NCI-H82 (cell line): Measurements from ENCODE around the gene WFDC1.

Experiments used
- DNase-seq: peaks from one replicate; lab custom pipeline; 2025; lab: John Stamatoyannopoulos, UW

The WFDC1 gene

DNA sequence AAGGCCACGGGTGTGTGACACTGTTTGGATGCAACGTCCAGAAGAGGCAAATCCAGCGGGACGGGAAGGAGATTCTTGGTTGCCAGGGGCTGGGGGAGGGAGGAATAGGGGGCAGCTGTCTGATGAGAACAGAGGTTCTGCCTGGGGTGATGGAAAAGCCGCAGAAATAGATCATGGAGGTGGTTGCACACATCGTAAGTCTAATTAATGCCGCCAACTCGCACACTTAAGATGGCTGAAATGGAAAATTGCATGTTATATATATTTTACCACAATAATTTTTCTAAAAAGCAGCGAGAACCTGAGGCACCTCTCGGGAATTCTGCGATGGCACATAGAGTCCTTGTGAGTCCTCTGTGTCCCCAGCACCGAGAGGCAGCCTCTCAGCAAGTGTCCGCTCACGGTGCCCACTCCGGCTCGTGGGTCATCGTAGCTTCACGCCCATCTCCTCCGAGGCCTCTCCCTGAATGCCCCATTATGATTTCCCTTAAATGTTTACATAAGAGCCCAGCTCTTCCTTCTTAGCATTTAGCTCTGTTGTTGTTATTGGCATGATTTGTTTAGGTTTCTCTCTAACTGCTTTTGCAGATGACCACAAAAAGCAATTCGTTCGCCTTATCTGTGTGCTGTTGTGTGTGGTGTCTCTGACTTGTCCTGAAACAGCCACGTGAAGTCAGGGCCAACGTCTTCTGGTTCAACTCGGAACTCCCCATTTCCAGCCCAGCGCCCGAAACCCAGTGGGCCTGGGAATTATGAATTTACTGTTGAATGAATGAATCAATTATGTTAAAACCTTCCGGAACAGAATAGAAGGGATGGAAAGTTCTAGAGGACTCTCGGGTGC is 7.7 kb downstream of the WFDC1 start:
- no peak for DNase-seq

DNA sequence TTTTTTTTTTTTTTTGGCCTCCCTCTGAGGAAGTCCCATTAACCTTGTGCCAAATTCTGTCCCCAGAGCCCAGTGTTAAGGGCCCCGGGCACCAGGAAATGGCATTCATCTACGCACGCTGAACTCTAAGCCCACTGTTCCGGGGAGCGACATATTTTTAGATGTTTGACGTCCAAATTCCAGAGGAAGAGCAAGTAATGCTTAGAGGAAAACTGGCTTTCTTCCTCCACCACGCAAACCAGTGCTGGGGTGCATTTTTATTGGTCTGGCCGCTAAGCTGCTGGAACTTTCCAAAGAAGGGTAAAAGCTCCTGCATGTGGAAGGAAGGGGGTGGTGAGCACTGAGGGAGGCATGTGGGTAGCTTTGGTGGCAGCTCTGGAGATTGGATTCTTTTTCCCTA is 8.3 kb downstream of the WFDC1 start:
- no peak for DNase-seq

DNA sequence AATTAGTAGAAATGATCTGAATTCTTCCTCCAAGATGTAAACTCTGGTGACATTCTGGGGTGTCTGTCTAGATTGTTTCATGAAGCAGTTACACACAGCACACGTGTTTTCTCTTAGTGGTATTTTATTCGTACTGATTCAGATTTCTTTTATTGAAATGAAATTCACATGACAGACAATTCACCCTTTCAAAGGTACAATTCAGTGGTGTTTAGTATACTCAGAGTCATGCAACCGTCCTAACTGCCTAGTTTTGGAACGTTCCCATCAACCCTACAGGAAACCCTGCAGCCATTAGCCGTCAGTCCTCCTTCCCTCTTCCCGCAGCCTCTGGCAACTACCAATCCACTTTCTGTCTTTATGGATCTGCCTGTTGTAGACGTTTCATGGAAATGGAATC is 8.8 kb downstream of the WFDC1 start:
- no peak for DNase-seq

DNA sequence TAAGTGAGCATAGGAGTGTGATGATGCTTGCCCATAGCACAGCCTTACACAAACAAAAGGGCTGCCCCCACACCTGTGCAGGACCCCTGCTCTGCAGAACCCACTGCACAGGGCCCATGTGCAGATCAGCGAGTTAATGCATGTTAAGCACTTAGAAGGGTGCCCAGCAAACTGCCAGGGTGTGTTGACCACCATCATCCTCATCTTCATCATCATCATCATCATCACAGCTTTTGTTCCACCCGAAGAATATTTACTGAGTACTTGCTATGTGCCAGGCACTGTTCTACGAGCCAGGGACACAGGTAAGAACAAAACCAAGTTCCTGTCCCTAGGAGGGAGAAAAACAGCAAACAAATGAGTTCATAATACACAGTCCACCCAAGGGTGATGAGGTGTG is 11.9 kb downstream of the WFDC1 start:
- DNase-seq: no peak

DNA sequence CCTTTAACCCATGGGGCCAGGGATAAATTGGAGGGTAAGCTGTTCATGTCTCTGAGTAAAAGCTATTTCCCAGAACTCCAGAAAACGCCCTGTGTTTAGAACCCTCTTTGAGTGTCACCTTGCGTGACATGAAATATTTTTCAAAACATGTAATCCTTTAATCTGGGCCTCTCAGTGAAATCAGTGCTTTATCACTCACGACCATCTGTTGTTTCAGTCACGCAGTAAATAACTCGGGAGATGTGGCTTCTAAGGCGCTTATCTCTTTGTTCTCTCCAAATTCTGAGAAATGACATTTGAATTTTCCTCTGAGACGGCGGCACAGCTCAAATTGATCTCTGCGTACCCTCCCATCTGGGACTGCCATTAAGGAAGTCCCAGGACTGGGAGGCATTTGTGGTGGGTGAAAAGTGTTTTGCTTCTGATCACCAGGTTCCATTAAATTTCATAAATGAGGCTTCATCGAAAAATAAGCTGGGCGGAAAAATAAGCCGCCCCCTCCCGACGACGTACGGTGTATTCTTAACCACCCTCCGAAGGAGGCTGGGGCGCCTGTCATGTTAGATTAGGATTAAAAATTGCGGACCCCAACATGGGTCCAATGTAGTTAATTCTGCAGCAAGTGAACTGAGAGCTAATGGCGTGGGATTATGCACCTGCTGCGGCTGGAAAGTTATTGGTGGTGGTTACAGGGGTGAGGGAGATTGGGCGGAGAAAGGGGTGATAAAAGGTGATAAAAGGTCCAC is 12.7 kb downstream of the WFDC1 start:
- peak; percentile 95 for DNase-seq

DNA sequence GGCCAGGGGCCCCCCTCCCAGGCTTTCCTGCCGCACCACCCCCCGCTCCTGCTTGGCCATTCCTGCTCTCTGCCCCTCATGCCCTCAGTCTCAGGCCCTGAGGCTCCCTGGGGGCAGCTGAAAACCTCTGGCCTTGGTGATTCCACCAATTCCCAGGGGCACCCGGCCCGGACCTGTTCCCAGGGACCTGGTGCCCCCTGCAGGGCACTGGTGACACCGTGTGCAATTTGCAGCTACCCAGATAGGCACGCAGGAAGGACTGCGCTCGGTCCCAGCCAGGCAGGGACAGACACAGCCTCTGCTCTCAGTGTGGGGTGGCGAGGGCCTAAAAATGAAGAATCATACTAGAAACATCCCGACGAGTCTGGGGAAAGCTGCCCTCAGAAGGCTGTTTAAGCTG is 13.4 kb downstream of the WFDC1 start:
- peak; percentile 92 for DNase-seq

DNA sequence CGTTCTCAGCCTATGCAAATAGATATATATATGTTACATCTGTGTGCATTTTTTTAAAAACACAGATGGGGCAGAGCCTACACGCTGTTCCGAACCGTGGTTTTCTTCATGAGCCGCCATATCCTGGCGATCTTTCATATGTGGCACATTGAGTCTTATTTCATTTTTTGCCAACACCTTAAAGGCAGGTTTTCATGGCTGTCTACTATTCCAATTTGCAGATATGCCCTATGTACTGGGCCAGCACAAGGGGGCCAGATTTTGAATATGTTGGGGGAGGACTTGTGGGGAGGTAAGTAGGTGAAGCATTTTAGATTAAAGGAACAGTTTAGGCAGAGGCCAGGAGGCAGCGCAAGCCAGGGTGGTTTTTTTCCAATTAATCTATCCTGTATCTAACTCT is 16.0 kb downstream of the WFDC1 start:
- DNase-seq: no peak

DNA sequence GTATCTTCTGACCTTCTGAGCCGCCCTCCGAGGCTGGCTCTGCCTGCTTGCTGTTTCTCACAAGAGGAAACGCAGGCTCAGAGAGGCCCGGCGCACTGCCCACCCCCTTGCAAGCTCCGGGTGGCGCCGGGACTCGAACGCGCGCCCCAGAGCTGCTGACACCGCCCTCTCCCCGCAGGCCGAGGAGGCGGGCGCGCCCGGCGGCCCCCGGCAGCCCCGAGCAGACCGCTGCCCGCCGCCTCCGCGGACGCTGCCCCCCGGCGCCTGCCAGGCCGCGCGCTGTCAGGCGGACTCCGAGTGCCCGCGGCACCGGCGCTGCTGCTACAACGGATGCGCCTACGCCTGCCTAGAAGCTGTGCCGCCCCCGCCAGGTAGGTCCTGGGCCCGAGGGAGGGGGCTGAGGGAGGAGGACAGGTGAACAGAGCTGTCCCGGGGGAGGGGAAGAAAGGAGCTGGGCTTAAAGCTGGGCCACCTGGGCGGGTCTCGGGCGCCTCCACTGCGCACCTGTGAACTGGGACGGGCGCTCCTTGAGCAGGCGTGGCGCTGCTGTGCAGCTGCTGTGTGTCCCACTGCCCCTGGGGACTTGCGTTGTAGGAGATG is 18.2 kb downstream of the WFDC1 start:
- DNase-seq: no peak

DNA sequence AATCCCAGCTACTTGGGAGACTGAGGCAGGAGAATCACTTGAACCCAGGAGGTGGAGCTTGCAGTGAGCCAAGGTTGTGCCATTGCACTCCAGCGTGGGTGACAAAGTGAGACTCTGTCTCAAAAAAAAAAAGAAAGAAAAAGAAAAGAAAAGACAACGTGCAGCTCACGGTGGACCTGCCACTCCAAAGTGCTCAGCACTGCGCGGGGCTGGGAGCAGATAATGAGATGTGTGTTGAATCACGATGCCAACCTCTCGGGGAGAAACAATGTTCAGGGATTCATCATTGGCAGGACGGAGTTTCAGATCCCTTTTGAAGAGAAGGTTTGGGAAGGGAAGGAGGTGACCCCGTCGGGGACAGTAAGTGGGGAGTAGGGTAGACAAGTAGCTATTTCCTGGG is 19.2 kb downstream of the WFDC1 start:
- no peak for DNase-seq

DNA sequence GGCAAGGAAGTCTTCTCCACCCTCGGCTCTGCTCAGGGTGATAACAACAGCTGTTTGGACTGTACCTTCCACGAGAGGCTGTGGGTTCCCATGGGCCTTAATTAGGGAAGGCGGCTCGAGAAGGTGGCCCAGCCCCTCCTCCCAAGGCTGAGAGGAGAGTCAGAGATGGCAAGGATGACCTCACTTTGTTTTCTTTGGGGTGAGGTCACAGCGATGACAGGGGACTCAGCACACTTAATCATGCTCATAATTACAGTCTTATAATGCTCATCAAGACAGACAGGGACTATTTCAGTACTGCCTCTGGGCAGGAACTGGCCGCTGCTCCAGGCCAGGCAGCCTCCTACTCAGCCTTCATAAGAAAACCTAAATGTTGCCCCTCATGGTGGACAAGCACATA is 19.7 kb downstream of the WFDC1 start:
- DNase-seq: no peak

DNA sequence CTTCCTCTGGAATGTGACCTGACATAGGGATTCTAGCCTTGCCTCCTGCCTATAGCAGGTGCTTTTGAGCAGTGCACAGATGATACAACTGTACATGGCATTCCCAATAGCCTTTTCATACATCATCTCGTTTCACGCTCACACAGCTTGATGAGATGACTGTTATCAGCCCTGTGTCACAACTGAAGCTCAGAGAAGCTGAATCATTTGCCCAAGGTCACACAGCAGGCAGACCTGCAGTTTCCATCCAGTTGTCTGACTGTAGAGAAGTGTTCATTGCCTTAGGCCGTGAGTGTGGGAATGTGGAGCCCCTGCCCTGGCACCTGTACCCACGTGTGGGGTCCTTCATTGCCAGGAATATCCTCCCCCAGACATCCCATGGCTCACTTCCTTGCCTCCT is 20.1 kb downstream of the WFDC1 start:
- DNase-seq: no peak

DNA sequence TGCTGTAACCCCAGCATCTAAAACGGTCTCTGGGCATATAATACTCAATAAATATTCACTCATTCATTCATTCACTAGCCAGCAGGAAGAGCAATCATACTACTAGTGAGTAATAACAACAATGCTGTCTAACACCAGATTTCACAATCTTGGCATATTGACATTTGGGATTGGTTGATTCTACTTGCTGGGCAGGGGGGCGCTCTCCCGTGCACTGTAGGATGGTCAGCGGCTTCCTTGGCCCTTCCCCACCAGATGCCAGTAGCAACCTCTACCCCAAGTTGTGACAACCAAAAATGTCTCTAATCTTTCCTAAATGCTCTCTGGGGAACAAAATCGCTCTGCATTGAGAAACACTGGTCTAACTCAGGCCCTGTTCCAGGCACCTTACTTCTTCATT is 20.7 kb downstream of the WFDC1 start:
- DNase-seq: no peak

DNA sequence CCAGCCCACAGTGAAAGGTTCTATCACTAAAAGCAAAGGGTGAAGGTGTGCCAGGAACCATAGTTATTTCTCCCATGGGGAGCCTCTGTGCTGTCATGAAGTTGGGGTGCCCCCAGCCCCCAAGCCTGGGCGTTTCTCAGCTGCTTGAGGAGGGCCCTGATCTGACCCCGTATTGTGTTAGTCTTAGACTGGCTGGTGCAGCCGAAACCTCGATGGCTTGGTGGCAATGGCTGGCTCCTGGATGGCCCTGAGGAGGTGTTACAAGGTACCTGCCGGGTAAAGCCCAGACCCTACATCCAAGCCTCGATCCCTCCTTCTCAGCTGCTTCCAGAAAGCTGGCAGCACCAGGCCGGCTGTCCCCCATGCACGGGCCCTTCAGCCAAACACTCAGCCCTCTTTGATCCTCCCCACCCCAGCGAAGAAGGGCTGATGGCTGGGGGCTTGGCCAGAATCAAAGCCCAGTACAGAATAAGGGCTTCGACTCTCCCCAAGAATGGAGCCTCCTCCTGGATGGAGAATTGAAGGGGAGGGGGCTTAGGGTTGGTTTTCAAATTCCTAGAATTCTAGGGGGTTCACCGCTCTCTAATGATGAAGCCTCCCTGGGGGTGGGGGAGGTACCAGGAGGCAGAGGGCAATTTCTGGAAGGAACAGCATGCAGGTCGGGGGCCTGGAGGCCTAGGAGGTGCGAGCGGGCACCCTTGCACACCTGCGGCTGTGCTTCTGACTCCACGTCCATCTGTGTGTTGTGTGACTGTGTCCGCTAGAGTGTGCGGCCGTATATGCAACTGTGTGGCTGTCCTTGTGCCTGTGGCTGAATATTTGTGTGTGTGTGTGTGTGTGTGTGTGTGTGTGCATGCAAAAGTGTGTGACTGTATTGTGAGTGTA is 23.7 kb downstream of the WFDC1 start:
- no peak for DNase-seq

DNA sequence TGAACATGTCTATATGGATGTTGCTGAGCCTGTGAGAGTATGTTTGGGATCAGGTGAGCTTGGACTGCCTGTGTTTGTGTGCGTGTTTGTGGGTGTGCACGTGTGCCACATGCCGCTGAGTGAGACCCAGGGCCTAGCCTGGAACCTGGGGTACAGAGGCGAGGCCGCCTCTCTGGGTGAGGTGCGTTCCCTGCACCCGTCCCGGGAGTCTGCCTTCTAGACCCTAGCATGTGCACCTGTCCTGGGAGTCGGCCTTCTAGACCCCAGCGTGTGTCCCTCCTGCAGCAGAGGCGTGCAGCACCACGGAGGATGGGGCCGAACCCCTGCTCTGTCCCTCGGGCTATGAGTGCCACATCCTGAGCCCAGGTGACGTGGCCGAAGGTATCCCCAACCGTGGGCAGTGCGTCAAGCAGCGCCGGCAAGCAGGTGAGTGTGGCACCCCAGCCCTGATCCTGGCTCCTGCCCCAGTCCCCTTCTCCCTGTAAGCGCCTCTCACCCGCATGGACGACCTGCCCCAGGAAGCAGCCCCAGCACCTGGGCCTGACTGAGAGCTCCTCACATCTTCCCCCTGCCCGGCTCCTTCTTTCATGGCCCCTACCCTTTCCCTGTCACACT is 24.6 kb downstream of the WFDC1 start:
- no peak for DNase-seq

DNA sequence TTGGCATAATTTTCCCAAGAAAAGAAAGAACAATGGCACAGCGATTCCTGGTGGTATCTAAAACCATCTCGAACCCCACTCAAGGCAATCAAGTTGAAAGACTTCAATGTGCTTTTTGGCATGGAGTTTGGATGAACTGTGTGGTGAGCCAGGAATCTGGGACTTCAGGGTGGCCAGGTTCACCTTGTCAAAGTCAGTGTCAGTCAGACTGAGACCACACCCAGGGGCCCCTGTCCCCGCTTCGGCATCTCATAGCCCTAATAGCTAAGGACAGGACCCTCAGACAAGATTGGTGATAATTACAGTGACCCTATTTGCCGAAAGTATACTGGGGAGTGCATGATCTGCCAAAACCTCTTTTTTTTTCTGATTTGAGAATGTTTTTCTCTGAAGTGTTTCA is 25.8 kb downstream of the WFDC1 start:
- DNase-seq: no peak

DNA sequence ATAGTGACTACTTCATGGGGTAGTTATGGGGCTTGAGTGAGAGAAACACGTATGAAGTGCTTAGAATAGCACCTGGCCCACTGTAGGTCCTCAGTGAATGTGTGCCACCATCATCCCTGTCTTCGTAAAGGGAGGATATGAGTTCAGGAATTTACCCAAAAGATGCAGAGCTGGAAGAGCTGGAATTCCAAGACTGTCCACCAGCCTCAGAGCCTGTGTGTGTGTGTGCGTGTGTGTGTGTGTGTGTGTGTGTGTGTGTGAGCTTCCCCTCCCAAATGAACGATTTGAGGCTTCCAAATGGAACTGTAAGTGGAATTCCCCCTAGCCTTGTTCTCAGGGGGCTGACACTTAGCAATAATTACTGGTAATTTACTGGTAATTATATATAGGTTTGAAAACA is 27.3 kb downstream of the WFDC1 start:
- DNase-seq: no peak

DNA sequence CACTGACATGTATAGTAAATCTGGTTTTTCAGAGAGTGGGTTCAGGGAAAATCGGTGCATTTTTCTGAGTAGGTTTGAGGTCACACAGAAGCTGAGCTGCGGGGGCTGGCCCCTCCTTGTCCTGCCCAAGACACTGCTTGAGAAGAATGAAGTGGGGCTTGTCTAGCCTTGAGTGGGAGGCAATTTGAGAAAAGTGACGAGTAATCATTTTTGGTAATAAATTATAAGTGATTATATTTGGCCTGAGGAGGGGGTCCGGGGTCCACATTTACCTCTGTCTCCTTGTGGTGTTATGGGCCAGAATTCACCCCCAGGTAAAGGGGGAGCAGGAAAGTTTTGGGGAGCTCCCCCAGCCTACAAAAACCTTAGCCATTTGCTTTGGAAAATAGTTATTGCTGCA is 28.1 kb downstream of the WFDC1 start:
- DNase-seq: no peak

DNA sequence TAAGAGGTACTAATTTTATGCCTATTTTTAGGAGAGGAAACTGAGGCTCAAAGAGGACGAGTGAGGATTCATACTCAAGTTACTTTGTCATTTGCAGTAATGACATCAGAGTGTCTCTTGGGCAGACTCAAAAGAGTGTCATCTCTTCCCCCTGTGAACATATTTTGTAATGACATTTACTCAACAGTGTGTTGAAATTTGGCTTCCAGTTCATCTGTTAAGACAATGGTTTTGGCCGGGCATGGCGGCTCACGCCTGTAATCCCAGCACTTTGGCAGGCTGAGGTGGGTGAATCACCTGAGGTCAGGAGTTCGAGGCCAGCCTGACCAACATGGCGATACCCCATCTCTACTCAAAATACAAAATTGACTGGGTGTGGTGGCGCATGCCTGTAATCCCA is 28.9 kb downstream of the WFDC1 start:
- no peak for DNase-seq

DNA sequence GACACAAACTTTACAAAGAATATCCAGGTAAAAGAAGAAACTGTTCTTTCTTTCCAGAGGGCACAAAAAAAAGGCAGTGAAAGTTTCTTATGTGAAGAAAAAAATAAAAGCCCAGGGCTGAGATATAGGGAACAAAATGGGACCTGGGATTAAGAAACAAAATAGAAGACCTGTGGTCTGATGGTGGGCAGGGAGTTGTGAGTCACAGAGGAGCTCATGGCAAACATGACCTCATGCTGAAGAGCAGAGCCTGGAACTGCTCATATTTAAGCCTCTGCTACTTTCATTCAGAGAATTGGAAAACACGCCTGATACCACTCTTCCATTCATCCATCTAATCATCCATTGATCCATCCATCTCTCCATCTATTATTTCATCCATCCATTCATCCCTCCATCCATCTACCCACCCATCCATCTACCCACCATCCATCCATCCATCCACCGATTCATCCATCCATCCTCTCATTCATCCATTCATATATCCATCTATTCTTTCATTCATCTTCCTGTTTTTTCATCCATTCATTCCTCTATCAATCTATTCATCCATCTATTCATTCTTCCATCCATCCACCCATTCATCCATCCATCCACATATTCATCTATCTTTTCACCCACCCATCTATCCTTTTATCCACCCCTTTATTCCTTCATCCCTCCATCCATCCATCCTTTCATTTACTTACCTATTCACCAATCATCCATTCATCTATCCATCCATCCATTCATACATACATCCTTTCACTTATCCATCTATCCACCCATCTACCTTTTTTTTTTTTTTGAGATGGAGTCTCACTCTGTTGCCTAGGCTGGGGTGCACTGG is 30.0 kb downstream of the WFDC1 start:
- DNase-seq: no peak

DNA sequence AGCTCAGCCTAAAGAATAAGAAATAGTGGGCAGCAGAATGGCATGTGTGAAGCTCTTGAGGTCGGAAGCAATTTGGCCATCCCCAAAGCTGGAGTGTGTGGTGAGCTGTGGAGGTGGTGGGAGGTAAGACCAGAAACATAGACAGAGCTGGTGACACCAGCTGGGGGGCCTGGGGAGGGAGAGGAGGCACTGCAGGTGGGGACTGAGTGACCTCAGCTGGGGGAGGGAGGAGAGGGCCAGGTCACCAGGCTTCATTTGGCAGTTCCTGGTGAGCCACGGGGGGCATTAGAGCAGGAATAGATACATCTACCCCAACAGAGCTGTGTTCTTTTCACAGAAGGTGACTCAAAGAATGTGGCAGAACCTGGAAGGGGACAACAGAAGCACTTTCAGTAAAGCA is 31.9 kb downstream of the WFDC1 start:
- no peak for DNase-seq
